ENCODE results near the gene MRGPRX2. TPM values are rescaled to one million over a fixed set of nuclear protein-coding genes. Genes with fewer than 3 reads are reported as not detected.

The MRGPRX2 gene
- polyA plus RNA-seq, 2 of the 4 experiments (the other 2 are of a cell fraction), result not detected

- CTCF ChIA-PET, result no interaction called here
- ATAC-seq (no peak), FAIRE-seq (no peak), DNase-seq (ENCODE audit: low read depth in 1 of 2, low spot score in 1 of 2) (no peak)
- Histone ChIP-seq H3K4me2 (no peak overlapping the region), H3K4me1 (peaks cover 1% of the 10 kb centered on the region; the same call in 1 of the 3 replicates), H3K27ac (no peak overlapping the region), H3K4me3 (no peak overlapping the region), H3K9me3 (no peaks in the 10 kb centered on the region)
- POLR2A ChIA-PET, result no interaction called here
- TF ChIP-seq RFX5 (IDR thresholded peaks at IDR 0.05) (no peak), KDM1A (IDR thresholded peaks at IDR 0.05; ENCODE audit: low read depth) (no peak), ATOH8 (CRISPR knock-in tag; IDR thresholded peaks at IDR 0.05; ENCODE audit: low read depth) (no peak), NR3C1 (IDR thresholded peaks at IDR 0.05) (no peak), HOXB5 (CRISPR knock-in tag; IDR thresholded peaks at IDR 0.05) (no peak), ESRRA (IDR thresholded peaks at IDR 0.05; ENCODE audit: borderline replicate concordance, low read length) (no peak), CBX8 (IDR thresholded peaks at IDR 0.05) (no peak), TP53 (CRISPR knock-in tag; IDR thresholded peaks at IDR 0.05) (no peak), PHF8 (IDR thresholded peaks at IDR 0.05; ENCODE audit: borderline replicate concordance, low read depth) (no peak)
- TF ChIP-seq, protein P1, sequence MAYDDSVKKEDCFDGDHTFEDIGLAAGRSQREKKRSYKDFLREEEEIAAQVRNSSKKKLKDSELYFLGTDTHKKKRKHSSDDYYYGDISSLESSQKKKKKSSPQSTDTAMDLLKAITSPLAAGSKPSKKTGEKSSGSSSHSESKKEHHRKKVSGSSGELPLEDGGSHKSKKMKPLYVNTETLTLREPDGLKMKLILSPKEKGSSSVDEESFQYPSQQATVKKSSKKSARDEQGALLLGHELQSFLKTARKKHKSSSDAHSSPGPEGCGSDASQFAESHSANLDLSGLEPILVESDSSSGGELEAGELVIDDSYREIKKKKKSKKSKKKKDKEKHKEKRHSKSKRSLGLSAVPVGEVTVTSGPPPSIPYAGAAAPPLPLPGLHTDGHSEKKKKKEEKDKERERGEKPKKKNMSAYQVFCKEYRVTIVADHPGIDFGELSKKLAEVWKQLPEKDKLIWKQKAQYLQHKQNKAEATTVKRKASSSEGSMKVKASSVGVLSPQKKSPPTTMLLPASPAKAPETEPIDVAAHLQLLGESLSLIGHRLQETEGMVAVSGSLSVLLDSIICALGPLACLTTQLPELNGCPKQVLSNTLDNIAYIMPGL (CRISPR knock-in tag; IDR thresholded peaks at IDR 0.05; ENCODE audit: borderline replicate concordance), result no peak
- TF ChIP-seq, protein P2, sequence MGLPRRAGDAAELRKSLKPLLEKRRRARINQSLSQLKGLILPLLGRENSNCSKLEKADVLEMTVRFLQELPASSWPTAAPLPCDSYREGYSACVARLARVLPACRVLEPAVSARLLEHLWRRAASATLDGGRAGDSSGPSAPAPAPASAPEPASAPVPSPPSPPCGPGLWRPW (IDR thresholded peaks at IDR 0.05), result no peak
- 2% methylated on average over 2 of the region's 2 CpGs for WGBS (ENCODE audit: missing lambda C conversion rate)
These were observed 27.5 kb downstream of the MRGPRX2 start for GRCh38 chr11:19032990-19033389.

DNA sequence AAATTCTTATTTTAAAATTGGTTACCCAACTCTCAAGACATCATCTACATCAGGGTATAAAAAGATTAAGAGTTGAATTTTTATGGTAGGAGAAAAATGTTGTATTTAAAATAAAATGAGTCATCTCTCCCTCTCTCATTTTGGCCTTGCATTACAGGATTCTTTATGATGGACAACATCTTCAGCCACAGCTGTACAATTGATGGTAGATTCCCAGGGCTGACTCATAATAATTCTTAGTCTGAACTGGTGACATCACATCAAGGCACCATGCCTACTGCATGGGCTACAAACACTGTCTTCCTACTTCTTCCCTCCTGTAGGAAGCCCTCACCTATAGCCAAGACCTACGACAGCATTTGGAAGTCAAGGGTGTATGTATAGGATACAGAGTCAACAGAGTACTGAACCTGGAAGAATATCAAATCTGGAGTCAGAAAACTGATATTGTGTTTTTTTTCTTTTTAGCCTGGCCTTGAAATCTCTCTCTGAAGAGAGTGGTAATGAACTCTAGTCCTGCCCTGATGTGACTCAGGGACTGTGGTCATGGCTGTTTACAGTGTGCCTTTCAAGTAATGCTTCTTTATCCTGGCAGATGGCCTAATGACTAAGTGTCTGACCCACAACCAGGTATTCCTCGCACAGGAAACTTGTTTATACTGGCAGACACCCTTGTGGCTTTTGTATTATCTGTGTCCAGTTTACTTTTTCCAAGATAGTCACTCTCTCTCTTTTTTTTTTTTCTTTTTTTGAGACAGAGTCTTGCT lies 32.5 kb downstream of the MRGPRX2 start:
- H3K4me2 ChIP-seq, result no peak overlapping the region
- no peak overlapping the region for H3K4me3 ChIP-seq
- CTCF ChIA-PET, result no interaction called here
- peak; percentile 72 to 94 for ATAC-seq
- TF ChIP-seq BCL3 (IDR thresholded peaks at IDR 0.05) (0 out of 3 replicates have a peak, but pooled peaks have one; percentile 28), PHF8 (IDR thresholded peaks at IDR 0.05; ENCODE audit: borderline replicate concordance, low read depth) (no peak), KDM5A (IDR thresholded peaks at IDR 0.05) (no peak), FOXS1 (CRISPR knock-in tag; IDR thresholded peaks at IDR 0.05) (peak; percentile 22; the same call in 1 of the 2 replicates), JUNB (IDR thresholded peaks at IDR 0.05) (peak; percentile 38; the same call in 1 of the 2 replicates), FOSL2 (IDR thresholded peaks at IDR 0.05) (no peak), FOSL2 (CRISPR knock-in tag; IDR thresholded peaks at IDR 0.05) (peak; percentile 55), KDM1A (IDR thresholded peaks at IDR 0.05; ENCODE audit: low read depth) (no peak), ESRRA (IDR thresholded peaks at IDR 0.05; ENCODE audit: borderline replicate concordance, low read length) (no peak), MAFK (IDR thresholded peaks at IDR 0.05; ENCODE audit: partially characterized antibody) (no peak), NPAS2 (CRISPR knock-in tag; IDR thresholded peaks at IDR 0.05; ENCODE audit: borderline replicate concordance) (no peak)
- TF ChIP-seq, protein P3, sequence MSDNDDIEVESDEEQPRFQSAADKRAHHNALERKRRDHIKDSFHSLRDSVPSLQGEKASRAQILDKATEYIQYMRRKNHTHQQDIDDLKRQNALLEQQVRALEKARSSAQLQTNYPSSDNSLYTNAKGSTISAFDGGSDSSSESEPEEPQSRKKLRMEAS (IDR thresholded peaks at IDR 0.05), result no peak
- 4% methylated on average over 2 of the region's 2 CpGs for WGBS (ENCODE audit: missing lambda C conversion rate)
- no peaks in the 10 kb centered on the region for H3K9me3 ChIP-seq
- POLR2A ChIA-PET, result no interaction called here
- DNase-seq (ENCODE audit: low read depth in 1 of 2, low spot score in 1 of 2), result peak; percentile 15 to 59
- no peak for FAIRE-seq
- H3K27ac ChIP-seq, result no peak overlapping the region
- H3K4me1 ChIP-seq, result peaks cover 4% of the 10 kb centered on the region; the same call in 1 of the 3 replicates

Data from A549 (cell line).